HG02870 (cell line): ENCODE measurements around the gene HCRTR1.

ENCODE experiments used
- ATAC-seq: cut with Tn5 transposase; IDR thresholded peaks from one replicate; pipeline ENCODE4 v1.9.1; 2021; ENCODE audit warnings: mild to moderate bottlenecking, moderate library complexity; ENCODE audit not compliant: unreplicated experiment

Gene HCRTR1

GRCh38 chr1:31596737-31597097 is 20.8 kb upstream of the HCRTR1 start:
- ATAC-seq, result no peak

- ATAC-seq, result no peak
Observed at GRCh38 chr1:31598980-31599379, 18.5 kb upstream of the HCRTR1 start.

- ATAC-seq, result no peak
Observed at GRCh38 chr1:31600641-31601040, 16.8 kb upstream of the HCRTR1 start.

- ATAC-seq, result no peak
Observed at GRCh38 chr1:31602081-31602480, 15.4 kb upstream of the HCRTR1 start.

- ATAC-seq, result peak; percentile 92
Observed at GRCh38 chr1:31605908-31606427, 11.5 kb upstream of the HCRTR1 start.

- ATAC-seq, result no peak
Observed at GRCh38 chr1:31607360-31607759, 10.1 kb upstream of the HCRTR1 start.

- no peak for ATAC-seq
Observed at GRCh38 chr1:31609514-31610118, 7.9 kb upstream of the HCRTR1 start.

- ATAC-seq, result no peak
Observed at GRCh38 chr1:31614414-31615005, 3.0 kb upstream of the HCRTR1 start.

GRCh38 chr1:31615414-31615813 is 2.1 kb upstream of the HCRTR1 start:
- no peak for ATAC-seq

- ATAC-seq, result no peak
Observed at GRCh38 chr1:31615939-31616338, 1.6 kb upstream of the HCRTR1 start.

GRCh38 chr1:31617916-31618746 is 642 bp downstream of the HCRTR1 start:
- no peak for ATAC-seq

GRCh38 chr1:31618916-31619846 is 1.7 kb downstream of the HCRTR1 start:
- ATAC-seq, result no peak

GRCh38 chr1:31620631-31621497 is 3.4 kb downstream of the HCRTR1 start:
- no peak for ATAC-seq

GRCh38 chr1:31621498-31621820 is 4.0 kb downstream of the HCRTR1 start:
- ATAC-seq, result no peak

- ATAC-seq, result no peak
Observed at GRCh38 chr1:31621847-31622730, 4.6 kb downstream of the HCRTR1 start.

- ATAC-seq, result no peak
Observed at GRCh38 chr1:31623365-31623764, 5.9 kb downstream of the HCRTR1 start.

GRCh38 chr1:31624309-31624708 is 6.8 kb downstream of the HCRTR1 start:
- no peak for ATAC-seq

- no peak for ATAC-seq
Observed at GRCh38 chr1:31624731-31625514, 7.4 kb downstream of the HCRTR1 start.
